GM23338 (cell line): Measurements from ENCODE around the gene OR4M1.

ENCODE experiments used
- CREB1 ChIP-seq: fragments of 250-450 bp; sonication (Bioruptor Pico); IDR thresholded peaks from 2 replicates; pipeline ENCODE4 v1.5.0; 2020; ENCODE audit warnings: low read depth, mild to moderate bottlenecking, moderate library complexity
- ETS1 ChIP-seq: IDR thresholded peaks from 2 replicates; pipeline ENCODE4 v1.6.1; 2016; ENCODE audit warnings: antibody characterized with exemption
- EZH2 ChIP-seq: fragments of 200-600 bp; sonication (generic); IDR thresholded peaks from one replicate; pipeline ENCODE4 v1.8.0; 2017; ENCODE audit warnings: antibody characterized with exemption, mild to moderate bottlenecking, low read depth; ENCODE audit not compliant: unreplicated experiment
- EZH2phosphoT487 ChIP-seq: fragments of 200-600 bp; sonication (generic); IDR thresholded peaks from one replicate; pipeline ENCODE4 v1.8.1; 2018; ENCODE audit warnings: antibody characterized with exemption; ENCODE audit not compliant: unreplicated experiment
- JUNB ChIP-seq: IDR thresholded peaks from one replicate; pipeline ENCODE4 v1.6.1; 2016; ENCODE audit warnings: antibody characterized with exemption; ENCODE audit not compliant: unreplicated experiment
- NANOG ChIP-seq: IDR thresholded peaks from 2 replicates; pipeline ENCODE4 v1.6.1; 2016; ENCODE audit warnings: antibody characterized with exemption, borderline replicate concordance
- POLR2AphosphoS5 ChIP-seq: IDR thresholded peaks from 2 replicates; pipeline ENCODE4 v1.6.1; 2016; ENCODE audit warnings: antibody characterized with exemption, low read depth
- STAT1 ChIP-seq: IDR thresholded peaks from one replicate; pipeline ENCODE4 v1.6.1; 2016; ENCODE audit warnings: antibody characterized with exemption; ENCODE audit not compliant: unreplicated experiment
- ZNF114 ChIP-seq: fragments of 250-450 bp; sonication (Bioruptor Pico); IDR thresholded peaks from 2 replicates; pipeline ENCODE4 v1.5.0; 2020; ENCODE audit warnings: mild to moderate bottlenecking, moderate library complexity
- ZNF331 ChIP-seq: fragments of 250-450 bp; sonication (Bioruptor Pico); IDR thresholded peaks from 2 replicates; pipeline ENCODE4 v1.5.0; 2020; ENCODE audit warnings: low read depth, mild to moderate bottlenecking, moderate library complexity
- TF ChIP-seq, protein P1 (sequence below), 2 experiments: fragments of 200-600 bp in 1 of 2; sonication (generic) in 1 of 2; conservative IDR thresholded peaks; 2 replicates each; pipeline versions ENCODE4 v1.5.1 to v1.6.1; 2016 to 2017; ENCODE audit warnings: antibody characterized with exemption in 2 of 2, low read depth in 2 of 2, mild to moderate bottlenecking in 2 of 2, moderate library complexity in 1 of 2
- TF ChIP-seq, protein P2 (sequence below): IDR thresholded peaks from one replicate; pipeline ENCODE4 v1.6.1; 2018; ENCODE audit warnings: antibody characterized with exemption; ENCODE audit not compliant: unreplicated experiment
- TF ChIP-seq, protein P3 (sequence below): fragments of 250-450 bp; sonication (Bioruptor Pico); IDR thresholded peaks from 2 replicates; pipeline ENCODE4 v1.5.0; 2020; ENCODE audit warnings: mild to moderate bottlenecking, moderate library complexity

DNA sequence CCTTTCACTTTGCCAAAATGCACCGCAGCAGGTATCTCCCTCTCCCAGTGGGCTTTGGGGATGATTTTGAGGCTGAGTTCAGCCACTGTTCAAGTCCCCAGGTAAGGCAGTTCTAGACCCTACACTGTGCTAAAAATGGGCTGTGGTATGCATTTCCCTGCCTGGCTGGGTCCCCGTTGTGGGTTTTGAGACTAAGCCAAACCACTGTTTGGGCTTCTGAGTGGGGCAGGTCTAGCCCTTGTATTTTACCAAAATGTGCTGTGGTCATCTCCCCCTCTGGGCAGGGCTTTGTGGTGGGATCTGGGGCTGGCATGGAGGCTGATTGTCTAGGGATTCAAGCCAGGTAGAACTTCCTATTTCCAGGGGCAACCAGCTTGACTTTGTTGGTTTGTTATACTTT, 43.5 kb upstream of the OR4M1 start:
- TF ChIP-seq, protein P1, sequence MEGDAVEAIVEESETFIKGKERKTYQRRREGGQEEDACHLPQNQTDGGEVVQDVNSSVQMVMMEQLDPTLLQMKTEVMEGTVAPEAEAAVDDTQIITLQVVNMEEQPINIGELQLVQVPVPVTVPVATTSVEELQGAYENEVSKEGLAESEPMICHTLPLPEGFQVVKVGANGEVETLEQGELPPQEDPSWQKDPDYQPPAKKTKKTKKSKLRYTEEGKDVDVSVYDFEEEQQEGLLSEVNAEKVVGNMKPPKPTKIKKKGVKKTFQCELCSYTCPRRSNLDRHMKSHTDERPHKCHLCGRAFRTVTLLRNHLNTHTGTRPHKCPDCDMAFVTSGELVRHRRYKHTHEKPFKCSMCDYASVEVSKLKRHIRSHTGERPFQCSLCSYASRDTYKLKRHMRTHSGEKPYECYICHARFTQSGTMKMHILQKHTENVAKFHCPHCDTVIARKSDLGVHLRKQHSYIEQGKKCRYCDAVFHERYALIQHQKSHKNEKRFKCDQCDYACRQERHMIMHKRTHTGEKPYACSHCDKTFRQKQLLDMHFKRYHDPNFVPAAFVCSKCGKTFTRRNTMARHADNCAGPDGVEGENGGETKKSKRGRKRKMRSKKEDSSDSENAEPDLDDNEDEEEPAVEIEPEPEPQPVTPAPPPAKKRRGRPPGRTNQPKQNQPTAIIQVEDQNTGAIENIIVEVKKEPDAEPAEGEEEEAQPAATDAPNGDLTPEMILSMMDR (conservative IDR thresholded peaks at IDR 0.05; ENCODE audit: low read depth in 2 of 2) = no peak
- no peak for TF ChIP-seq EZH2phosphoT487
- TF ChIP-seq POLR2AphosphoS5 = no peak
- TF ChIP-seq CREB1 (CRISPR knock-in tag) = no peak
- no peak for TF ChIP-seq JUNB
- TF ChIP-seq, protein P2, sequence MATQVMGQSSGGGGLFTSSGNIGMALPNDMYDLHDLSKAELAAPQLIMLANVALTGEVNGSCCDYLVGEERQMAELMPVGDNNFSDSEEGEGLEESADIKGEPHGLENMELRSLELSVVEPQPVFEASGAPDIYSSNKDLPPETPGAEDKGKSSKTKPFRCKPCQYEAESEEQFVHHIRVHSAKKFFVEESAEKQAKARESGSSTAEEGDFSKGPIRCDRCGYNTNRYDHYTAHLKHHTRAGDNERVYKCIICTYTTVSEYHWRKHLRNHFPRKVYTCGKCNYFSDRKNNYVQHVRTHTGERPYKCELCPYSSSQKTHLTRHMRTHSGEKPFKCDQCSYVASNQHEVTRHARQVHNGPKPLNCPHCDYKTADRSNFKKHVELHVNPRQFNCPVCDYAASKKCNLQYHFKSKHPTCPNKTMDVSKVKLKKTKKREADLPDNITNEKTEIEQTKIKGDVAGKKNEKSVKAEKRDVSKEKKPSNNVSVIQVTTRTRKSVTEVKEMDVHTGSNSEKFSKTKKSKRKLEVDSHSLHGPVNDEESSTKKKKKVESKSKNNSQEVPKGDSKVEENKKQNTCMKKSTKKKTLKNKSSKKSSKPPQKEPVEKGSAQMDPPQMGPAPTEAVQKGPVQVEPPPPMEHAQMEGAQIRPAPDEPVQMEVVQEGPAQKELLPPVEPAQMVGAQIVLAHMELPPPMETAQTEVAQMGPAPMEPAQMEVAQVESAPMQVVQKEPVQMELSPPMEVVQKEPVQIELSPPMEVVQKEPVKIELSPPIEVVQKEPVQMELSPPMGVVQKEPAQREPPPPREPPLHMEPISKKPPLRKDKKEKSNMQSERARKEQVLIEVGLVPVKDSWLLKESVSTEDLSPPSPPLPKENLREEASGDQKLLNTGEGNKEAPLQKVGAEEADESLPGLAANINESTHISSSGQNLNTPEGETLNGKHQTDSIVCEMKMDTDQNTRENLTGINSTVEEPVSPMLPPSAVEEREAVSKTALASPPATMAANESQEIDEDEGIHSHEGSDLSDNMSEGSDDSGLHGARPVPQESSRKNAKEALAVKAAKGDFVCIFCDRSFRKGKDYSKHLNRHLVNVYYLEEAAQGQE = no peak
- no peak for TF ChIP-seq EZH2
- TF ChIP-seq ETS1 = no peak
- no peak for TF ChIP-seq ZNF331 (CRISPR knock-in tag)
- no peak for TF ChIP-seq NANOG
- TF ChIP-seq, protein P3, sequence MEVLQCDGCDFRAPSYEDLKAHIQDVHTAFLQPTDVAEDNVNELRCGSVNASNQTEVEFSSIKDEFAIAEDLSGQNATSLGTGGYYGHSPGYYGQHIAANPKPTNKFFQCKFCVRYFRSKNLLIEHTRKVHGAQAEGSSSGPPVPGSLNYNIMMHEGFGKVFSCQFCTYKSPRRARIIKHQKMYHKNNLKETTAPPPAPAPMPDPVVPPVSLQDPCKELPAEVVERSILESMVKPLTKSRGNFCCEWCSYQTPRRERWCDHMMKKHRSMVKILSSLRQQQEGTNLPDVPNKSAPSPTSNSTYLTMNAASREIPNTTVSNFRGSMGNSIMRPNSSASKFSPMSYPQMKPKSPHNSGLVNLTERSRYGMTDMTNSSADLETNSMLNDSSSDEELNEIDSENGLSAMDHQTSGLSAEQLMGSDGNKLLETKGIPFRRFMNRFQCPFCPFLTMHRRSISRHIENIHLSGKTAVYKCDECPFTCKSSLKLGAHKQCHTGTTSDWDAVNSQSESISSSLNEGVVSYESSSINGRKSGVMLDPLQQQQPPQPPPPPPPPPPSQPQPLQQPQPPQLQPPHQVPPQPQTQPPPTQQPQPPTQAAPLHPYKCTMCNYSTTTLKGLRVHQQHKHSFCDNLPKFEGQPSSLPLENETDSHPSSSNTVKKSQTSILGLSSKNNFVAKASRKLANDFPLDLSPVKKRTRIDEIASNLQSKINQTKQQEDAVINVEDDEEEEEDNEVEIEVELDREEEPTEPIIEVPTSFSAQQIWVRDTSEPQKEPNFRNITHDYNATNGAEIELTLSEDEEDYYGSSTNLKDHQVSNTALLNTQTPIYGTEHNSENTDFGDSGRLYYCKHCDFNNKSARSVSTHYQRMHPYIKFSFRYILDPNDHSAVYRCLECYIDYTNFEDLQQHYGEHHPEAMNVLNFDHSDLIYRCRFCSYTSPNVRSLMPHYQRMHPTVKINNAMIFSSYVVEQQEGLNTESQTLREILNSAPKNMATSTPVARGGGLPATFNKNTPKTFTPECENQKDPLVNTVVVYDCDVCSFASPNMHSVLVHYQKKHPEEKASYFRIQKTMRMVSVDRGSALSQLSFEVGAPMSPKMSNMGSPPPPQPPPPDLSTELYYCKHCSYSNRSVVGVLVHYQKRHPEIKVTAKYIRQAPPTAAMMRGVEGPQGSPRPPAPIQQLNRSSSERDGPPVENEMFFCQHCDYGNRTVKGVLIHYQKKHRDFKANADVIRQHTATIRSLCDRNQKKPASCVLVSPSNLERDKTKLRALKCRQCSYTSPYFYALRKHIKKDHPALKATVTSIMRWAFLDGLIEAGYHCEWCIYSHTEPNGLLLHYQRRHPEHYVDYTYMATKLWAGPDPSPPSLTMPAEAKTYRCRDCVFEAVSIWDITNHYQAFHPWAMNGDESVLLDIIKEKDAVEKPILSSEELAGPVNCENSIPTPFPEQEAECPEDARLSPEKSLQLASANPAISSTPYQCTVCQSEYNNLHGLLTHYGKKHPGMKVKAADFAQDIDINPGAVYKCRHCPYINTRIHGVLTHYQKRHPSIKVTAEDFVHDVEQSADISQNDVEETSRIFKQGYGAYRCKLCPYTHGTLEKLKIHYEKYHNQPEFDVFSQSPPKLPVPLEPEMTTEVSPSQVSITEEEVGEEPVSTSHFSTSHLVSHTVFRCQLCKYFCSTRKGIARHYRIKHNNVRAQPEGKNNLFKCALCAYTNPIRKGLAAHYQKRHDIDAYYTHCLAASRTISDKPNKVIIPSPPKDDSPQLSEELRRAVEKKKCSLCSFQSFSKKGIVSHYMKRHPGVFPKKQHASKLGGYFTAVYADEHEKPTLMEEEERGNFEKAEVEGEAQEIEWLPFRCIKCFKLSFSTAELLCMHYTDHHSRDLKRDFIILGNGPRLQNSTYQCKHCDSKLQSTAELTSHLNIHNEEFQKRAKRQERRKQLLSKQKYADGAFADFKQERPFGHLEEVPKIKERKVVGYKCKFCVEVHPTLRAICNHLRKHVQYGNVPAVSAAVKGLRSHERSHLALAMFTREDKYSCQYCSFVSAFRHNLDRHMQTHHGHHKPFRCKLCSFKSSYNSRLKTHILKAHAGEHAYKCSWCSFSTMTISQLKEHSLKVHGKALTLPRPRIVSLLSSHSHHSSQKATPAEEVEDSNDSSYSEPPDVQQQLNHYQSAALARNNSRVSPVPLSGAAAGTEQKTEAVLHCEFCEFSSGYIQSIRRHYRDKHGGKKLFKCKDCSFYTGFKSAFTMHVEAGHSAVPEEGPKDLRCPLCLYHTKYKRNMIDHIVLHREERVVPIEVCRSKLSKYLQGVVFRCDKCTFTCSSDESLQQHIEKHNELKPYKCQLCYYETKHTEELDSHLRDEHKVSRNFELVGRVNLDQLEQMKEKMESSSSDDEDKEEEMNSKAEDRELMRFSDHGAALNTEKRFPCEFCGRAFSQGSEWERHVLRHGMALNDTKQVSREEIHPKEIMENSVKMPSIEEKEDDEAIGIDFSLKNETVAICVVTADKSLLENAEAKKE = no peak
- TF ChIP-seq ZNF114 (CRISPR knock-in tag) = no peak
- no peak for TF ChIP-seq STAT1
